ENCODE data around the gene ENOSF1.

Gene ENOSF1

DNA sequence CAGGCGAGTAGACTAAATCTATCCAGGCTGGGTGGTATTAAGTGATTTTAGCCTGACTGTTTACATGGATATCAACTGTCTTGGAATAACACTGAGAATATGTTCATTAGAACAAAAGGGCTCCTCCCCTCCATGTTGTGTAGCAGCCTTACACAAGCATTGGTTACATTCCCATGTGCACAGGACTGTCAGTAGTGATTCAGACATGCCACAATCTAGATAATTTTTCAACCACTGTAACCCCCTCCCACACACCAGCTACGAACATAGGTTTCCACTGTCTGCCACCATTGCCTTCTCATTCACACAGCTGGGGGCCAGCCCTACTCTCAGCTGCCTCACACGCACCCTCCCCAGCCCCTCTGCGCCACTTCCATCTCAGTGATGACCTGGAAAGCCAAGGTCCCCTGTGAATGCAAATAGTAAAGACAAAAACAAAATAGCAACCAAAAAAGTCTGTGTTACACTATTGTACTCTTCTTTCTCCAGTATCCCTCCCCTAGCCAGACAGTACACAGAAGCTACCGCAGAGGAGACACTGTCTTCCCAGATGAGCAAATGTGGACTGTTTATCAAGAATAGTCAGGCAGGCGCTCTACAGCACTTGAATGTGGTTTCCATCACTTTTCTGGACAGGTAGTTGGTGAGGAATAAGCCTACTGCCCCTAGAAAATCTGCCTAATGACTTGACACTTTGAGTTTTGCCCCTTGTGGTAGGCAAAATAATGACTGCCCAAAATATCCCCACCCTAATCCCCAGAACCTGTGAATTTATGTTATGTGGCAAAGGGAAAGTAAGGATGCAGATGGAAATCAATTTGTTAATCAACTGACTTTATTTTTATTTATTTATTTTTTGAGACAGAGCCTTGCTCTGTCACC, 82.9 kb downstream of the ENOSF1 start:
- no peak for DNase-seq

DNA sequence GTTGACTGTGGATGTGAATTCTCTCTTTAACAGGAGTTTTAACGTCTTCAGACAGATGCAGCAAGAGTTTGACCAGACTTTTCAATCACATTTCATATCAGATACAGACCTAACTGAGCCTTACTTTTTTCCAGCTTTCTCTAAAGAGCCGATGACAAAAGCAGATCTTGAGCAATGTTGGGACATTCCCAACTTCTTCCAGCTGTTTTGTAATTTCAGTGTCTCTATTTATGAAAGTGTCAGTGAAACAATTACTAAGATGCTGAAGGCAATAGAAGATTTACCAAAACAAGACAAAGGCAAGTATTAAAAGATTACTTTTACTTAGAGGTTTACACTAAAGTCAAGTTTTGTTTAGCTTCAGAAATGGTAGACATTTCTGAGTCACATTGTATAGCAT, 85.2 kb downstream of the ENOSF1 start:
- DNase-seq: no peak

DNA sequence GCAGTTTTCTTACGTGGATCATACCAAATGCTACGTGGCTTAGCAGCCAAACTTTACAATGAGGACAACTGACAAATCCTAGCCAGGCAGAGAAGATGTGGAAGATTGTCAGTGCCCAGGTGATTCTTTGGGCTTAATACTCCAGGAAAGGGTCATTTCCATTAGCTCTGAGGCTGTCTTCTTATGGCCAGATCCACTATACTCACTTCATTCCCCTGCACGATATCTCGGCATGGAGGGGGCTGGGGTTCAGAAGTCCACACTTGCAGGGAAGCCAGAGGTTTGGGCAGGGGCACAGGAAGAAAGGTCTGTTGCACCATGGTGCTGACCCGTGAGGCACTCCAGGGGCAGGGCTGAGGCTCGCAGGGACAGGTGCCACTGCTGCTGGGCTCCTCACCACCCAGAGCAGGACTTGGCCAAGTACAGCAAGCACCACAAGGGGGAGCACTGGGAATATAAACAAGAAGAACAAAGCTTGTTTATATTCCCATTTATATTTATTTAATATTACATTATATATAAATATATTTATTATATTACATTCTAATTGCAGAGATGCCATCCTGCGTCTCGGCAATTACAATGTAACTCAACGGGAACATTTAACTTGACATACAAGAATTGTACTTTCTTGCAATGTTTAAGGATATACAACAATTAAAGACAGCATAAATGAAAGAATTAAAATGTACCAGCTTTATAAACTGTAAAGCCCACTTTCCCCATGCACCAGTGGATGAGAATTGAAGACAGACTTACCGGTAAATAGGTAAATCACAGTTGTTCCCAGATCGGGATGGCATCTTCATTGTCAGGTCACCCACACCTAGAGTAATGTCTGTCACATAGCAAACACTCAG, 88.4 kb downstream of the ENOSF1 start:
- peak in 8 of 14 donors; percentile 6 to 65 (median 26) for DNase-seq

DNA sequence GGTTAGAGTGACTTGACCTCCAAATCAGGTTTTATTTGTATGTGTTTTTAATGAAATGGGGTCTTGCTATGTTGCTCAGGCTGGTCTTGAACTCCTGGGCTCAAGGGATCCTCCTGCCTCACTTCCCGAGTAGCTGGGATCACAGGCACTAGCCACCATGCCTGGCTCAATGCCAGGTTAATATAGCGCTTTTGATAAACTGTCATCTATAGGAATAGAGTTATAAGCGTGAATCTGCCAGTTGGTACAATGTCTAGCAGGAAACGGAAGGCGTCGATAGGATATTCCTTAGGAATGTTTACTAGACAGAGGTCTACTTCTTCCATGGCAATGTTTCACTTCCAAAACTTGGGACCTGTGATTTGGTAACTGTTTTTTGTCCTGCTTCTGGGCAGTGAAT, 90.1 kb downstream of the ENOSF1 start:
- DNase-seq: no peak

DNA sequence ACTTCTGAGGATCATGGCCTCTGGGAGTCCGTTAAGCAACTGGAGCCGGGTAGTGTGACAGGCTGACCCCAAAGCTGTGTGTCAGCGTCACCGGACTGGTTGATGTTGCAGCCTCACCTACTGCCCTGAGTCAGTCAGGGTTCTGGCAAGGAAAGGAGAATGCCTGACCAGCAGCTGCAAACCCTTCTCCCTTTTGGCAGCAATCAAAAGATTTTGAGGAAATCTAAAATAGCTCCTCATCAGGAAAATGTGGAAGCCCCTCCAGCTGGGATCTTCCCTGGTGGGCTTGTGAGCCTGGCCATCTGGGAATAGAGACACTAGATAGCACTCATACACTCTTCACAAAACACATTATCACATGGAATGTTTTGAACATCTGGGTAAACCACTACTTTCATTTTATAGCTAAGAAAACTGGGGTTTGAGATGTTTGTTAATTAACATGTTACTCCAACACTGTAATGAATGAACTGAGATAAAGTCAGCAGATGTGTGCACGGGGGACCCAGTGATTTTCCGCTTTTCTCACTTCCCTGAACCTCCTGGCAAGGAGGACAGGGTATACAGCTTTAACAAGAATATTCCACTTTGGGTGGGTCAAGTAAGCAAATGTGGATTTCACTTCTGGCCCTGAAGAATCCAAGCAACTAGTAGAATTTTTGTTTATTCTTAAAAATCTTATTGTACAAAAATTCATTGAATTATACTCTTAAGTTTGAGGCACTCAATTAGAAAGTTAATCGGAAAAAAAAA, 91.0 kb downstream of the ENOSF1 start:
- no peak for DNase-seq

Measured in C1 segment of cervical spinal cord (tissue), 14 donors.